CD8-positive, alpha-beta memory T cell (primary cell): ENCODE results near the gene NAALADL2. TPM values are rescaled to one million over a fixed set of nuclear protein-coding genes. Genes with fewer than 3 reads are reported as not detected.

Experiments used
- CTCF ChIA-PET: fragments of 350-600 bp; sonication (Branson Sonifier 250); formaldehyde crosslinking; loops from one replicate; lab custom pipeline; 2021; ENCODE audit warnings: antibody characterized with exemption; lab: Charles Lee
- POLR2A ChIA-PET: fragments of 350-600 bp; sonication (Branson Sonifier 250); formaldehyde crosslinking; loops from one replicate; lab custom pipeline; 2021; ENCODE audit warnings: antibody characterized with exemption; lab: Charles Lee
- DNase-seq, 5 donors: peaks; one replicate each; pipeline versions ENCODE4 v3.0.0 to v3.0.0-alpha.2; 2020 to 2022; ENCODE audit warnings: mixed read lengths in 1 of 5
- H3K27ac ChIP-seq: one replicate; pipeline ENCODE4 v1.7.0; 2013; ENCODE audit warnings: low read depth, mild to moderate bottlenecking, low read length, moderate library complexity
- H3K27me3 ChIP-seq: 2 replicates; pipeline ENCODE4 v1.7.0; 2013; ENCODE audit warnings: low read length, mild to moderate bottlenecking; ENCODE audit not compliant: insufficient read depth, poor library complexity, severe bottlenecking
- H3K36me3 ChIP-seq: 2 replicates; pipeline ENCODE4 v1.7.0; 2013; ENCODE audit warnings: mild to moderate bottlenecking, low read length, moderate library complexity; ENCODE audit not compliant: insufficient read depth
- H3K4me1 ChIP-seq: 2 replicates; pipeline ENCODE4 v1.7.0; 2013; ENCODE audit warnings: mild to moderate bottlenecking, low read length, moderate library complexity; ENCODE audit not compliant: insufficient read depth
- H3K4me3 ChIP-seq: 2 replicates; pipeline ENCODE4 v1.7.0; 2013; ENCODE audit warnings: mild to moderate bottlenecking, low read length
- H3K9me3 ChIP-seq: 2 replicates; pipeline ENCODE4 v1.7.0; 2013; ENCODE audit warnings: mild to moderate bottlenecking, low read length
- H3K27ac Mint-ChIP-seq, 8 donors: one replicate each; pipeline ENCODE4 v1.8.0; 2020 to 2021; ENCODE audit warnings: mixed read lengths in 8 of 8, mild to moderate bottlenecking in 6 of 8, inconsistent platforms in 3 of 8, moderate library complexity in 3 of 8
- H3K27me3 Mint-ChIP-seq, 2 donors: one replicate each; pipeline ENCODE4 v1.8.0; 2020 to 2021; ENCODE audit warnings: mixed read lengths in 2 of 2, mild to moderate bottlenecking in 1 of 2, moderate library complexity in 1 of 2
- H3K36me3 Mint-ChIP-seq, 3 donors: one replicate each; pipeline ENCODE4 v1.8.0; 2020 to 2021; ENCODE audit warnings: mixed read lengths in 3 of 3, inconsistent platforms in 1 of 3, mild to moderate bottlenecking in 1 of 3
- H3K4me1 Mint-ChIP-seq, 3 donors: one replicate each; pipeline ENCODE4 v1.8.0; 2020 to 2021; ENCODE audit warnings: mixed read lengths in 3 of 3, inconsistent platforms in 1 of 3, mild to moderate bottlenecking in 1 of 3
- H3K4me3 Mint-ChIP-seq, 7 donors: one replicate each; pipeline ENCODE4 v1.8.0; 2020 to 2021; ENCODE audit warnings: mixed read lengths in 7 of 7, mild to moderate bottlenecking in 6 of 7, moderate library complexity in 4 of 7, inconsistent platforms in 2 of 7
- H3K9me3 Mint-ChIP-seq, 5 donors: one replicate each; pipeline ENCODE4 v1.8.0; 2020 to 2022; ENCODE audit warnings: mixed read lengths in 5 of 5, mild to moderate bottlenecking in 3 of 5, moderate library complexity in 2 of 5, inconsistent platforms in 1 of 5
- polyA plus RNA-seq: library from polyadenylated mRNA; unstranded; fragments of 300-500 nt; fragmentation: Illumina TruSeq; gene quantifications from one replicate; pipeline ENCODE4 v1.2.3, GENCODE V29; 2021
- total RNA-seq, 2 experiments: library from RNA; stranded (reverse); gene quantifications; one replicate each; pipeline ENCODE4 v1.2.3, GENCODE V29; 2021

NAALADL2 gene
- total and polyA plus RNA-seq, 3 experiments from 2014 or later = not detected

DNA sequence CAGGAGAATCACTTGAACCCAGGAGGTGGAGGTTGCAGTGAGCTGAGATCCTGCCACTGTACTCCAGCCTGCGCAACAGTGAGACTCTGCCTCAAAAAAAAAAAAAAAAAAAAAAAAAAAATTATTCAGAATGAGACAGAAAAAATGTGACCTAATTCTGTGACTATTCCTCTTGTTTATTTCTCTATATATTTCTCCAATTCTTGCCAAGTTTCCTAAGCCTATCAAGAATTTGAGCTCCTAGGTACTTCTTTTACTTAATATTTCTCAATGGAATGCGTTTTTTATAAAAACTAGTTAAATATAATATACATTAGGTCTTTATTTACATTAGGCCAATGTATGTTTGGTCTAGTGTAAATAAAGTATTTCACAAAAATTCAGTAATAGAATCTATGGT is 86.8 kb downstream of the NAALADL2 start:
- H3K4me1 ChIP-seq = no peaks in the 10 kb centered on the region
- H3K4me3 ChIP-seq = no peak overlapping the region
- H3K9me3 Mint-ChIP-seq = peaks cover 6 to 18% (median 6%) of the 10 kb centered on the region in 5 donors
- DNase-seq = no peak
- H3K36me3 ChIP-seq = no peaks in the 10 kb centered on the region
- no peak overlapping the region for H3K4me3 Mint-ChIP-seq
- ChIA-PET CTCF (no interaction called here), POLR2A (no interaction called here)
- no peak overlapping the region for H3K27ac ChIP-seq
- H3K27ac Mint-ChIP-seq = no peak overlapping the region
- no peaks in the 10 kb centered on the region for H3K27me3 ChIP-seq
- no peaks in the 10 kb centered on the region for H3K27me3 Mint-ChIP-seq
- no peaks in the 10 kb centered on the region for H3K36me3 Mint-ChIP-seq
- H3K9me3 ChIP-seq = no peaks in the 10 kb centered on the region
- no peaks in the 10 kb centered on the region for H3K4me1 Mint-ChIP-seq

DNA sequence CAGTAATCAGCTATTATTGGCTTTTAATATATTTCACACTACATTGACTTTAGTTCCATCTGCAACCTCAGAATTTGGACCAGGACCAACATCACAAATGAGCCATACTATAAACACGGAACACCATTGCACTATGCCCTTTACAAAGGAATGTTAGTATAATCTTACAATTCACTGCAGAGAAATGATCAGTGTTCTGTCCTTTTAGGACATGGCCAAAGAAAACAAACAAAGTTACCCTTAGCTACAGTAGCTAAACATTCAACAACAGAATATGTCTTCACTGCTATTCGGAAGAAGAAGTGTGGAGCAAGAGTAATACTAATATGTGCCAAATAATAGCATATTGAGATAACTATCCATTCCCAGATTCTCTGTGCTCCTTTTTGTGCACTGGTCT is 90.4 kb downstream of the NAALADL2 start:
- no peaks in the 10 kb centered on the region for H3K36me3 Mint-ChIP-seq
- no peak for DNase-seq
- Histone ChIP-seq H3K4me1 (no peaks in the 10 kb centered on the region), H3K27me3 (no peaks in the 10 kb centered on the region), H3K27ac (no peak overlapping the region), H3K36me3 (no peaks in the 10 kb centered on the region), H3K4me3 (no peak overlapping the region), H3K9me3 (no peaks in the 10 kb centered on the region)
- POLR2A ChIA-PET = no interaction called here
- no peak overlapping the region for H3K27ac Mint-ChIP-seq
- no peaks in the 10 kb centered on the region for H3K4me1 Mint-ChIP-seq
- H3K9me3 Mint-ChIP-seq = peaks cover 0 to 8% (median 2%) of the 10 kb centered on the region in 5 donors
- CTCF ChIA-PET = no interaction called here
- H3K27me3 Mint-ChIP-seq = no peaks in the 10 kb centered on the region
- H3K4me3 Mint-ChIP-seq = no peak overlapping the region

DNA sequence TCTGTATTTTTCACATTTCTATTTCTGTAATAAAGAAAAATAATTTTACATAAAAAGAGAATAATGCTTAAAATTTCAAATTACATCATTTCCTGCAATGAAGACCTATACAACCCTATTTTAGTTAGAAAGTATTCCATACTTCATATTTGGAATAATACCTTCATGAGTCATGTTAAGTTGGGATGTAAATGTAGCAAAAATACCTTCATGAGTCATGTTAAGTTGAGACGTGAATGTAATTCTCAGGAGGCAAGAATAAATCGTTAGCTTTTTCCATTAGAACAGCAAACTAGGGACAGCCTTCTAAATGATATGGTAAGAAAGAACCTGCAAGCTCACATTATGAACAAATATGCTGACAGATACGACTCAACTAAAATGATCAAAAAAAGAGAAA is 91.9 kb downstream of the NAALADL2 start:
- Histone ChIP-seq H3K4me1 (no peaks in the 10 kb centered on the region), H3K4me3 (no peak overlapping the region), H3K9me3 (no peaks in the 10 kb centered on the region), H3K27ac (no peak overlapping the region), H3K27me3 (no peaks in the 10 kb centered on the region), H3K36me3 (no peaks in the 10 kb centered on the region)
- no peaks in the 10 kb centered on the region for H3K36me3 Mint-ChIP-seq
- H3K4me3 Mint-ChIP-seq = no peak overlapping the region
- H3K27ac Mint-ChIP-seq = no peak overlapping the region
- H3K4me1 Mint-ChIP-seq = no peaks in the 10 kb centered on the region
- no peaks in the 10 kb centered on the region for H3K27me3 Mint-ChIP-seq
- CTCF ChIA-PET = no interaction called here
- POLR2A ChIA-PET = no interaction called here
- DNase-seq = no peak
- peaks cover 0 to 6% (median 0%) of the 10 kb centered on the region in 5 donors for H3K9me3 Mint-ChIP-seq

DNA sequence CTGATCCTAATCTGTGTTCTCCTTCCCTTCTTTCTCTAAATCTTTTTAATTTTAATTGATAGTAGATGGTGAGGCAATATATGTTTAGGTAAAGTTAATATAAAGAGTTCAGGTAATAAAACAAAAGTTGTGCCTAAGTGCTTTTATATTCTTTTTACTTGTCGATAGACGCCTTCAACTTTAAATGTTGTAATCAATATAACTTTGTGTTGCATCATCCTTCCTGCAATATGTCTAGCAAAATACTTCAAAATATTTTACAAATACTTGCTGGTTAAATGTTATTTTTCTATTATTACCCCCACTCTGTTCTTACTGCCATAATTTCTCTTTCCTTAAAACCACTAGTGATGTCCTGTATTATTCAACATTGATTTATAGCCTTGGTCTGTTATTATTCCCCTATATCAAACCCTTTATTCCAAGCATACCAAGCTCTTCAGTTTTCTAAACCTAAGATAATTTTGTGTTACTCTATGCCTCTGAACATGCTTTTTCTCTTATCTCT is 92.4 kb downstream of the NAALADL2 start:
- no peak overlapping the region for H3K4me3 ChIP-seq
- no peaks in the 10 kb centered on the region for H3K36me3 Mint-ChIP-seq
- ChIA-PET POLR2A (no interaction called here), CTCF (no interaction called here)
- H3K4me1 Mint-ChIP-seq = no peaks in the 10 kb centered on the region
- no peaks in the 10 kb centered on the region for H3K36me3 ChIP-seq
- no peaks in the 10 kb centered on the region for H3K9me3 ChIP-seq
- H3K4me3 Mint-ChIP-seq = no peak overlapping the region
- peaks cover 0 to 6% (median 1%) of the 10 kb centered on the region in 5 donors for H3K9me3 Mint-ChIP-seq
- no peaks in the 10 kb centered on the region for H3K27me3 Mint-ChIP-seq
- H3K27me3 ChIP-seq = no peaks in the 10 kb centered on the region
- H3K4me1 ChIP-seq = no peaks in the 10 kb centered on the region
- no peak overlapping the region for H3K27ac Mint-ChIP-seq
- no peak for DNase-seq
- no peak overlapping the region for H3K27ac ChIP-seq

DNA sequence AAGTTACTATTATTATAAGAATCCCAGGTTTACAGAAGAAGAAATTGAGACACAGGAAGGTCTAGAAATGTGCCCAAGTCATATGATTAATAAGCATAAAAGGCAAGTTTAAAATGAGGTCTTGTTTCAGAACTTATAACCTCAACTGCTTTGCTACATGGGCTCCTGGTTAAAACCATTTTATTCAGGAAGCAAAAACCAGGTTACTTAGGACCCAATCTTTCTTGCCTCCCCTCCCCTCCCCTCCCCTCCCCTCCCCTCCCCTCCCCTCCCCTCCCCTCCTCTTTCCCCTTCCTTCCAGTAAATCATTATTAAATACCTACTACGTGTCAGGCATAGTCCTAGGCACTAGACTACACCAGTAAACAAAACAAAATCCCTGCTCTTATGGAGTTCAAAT is 93.9 kb downstream of the NAALADL2 start:
- H3K36me3 Mint-ChIP-seq = no peaks in the 10 kb centered on the region
- H3K27ac Mint-ChIP-seq = no peak overlapping the region
- no peak overlapping the region for H3K4me3 Mint-ChIP-seq

DNA sequence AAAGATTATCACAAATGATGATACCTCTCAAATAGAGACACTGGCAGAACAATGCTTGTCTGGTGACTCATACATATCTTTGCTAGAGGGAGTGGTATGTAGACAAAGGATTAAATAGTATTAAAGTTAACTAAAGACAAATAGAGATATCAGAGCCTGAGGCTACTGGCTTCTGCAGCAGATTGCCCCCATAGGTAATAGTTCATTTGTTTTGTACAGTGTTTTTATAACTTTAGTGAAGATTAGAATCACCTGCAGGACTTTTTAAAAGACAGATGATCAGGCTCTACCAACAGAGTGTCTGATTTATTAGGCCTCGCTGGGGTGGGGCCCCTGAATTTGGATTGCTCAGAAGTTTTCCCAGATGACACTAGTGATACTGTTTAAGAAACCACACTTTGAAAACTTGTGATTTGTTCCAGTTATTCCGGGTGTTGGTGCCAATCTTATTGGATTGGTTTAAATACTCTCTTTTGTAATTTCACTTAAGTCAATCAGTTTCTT is 96.4 kb downstream of the NAALADL2 start:
- H3K27me3 ChIP-seq = no peaks in the 10 kb centered on the region
- Mint-ChIP-seq H3K4me1 (no peaks in the 10 kb centered on the region), H3K4me3 (no peak overlapping the region), H3K9me3 (peaks cover 0 to 6% (median 2%) of the 10 kb centered on the region in 5 donors), H3K36me3 (no peaks in the 10 kb centered on the region), H3K27me3 (no peaks in the 10 kb centered on the region), H3K27ac (no peak overlapping the region)
- ChIA-PET POLR2A (no interaction called here), CTCF (no interaction called here)
- H3K4me1 ChIP-seq = no peaks in the 10 kb centered on the region
- no peak overlapping the region for H3K4me3 ChIP-seq
- DNase-seq = no peak
- no peaks in the 10 kb centered on the region for H3K9me3 ChIP-seq
- H3K27ac ChIP-seq = no peak overlapping the region
- H3K36me3 ChIP-seq = no peaks in the 10 kb centered on the region

More for the DNA sequence above, 93.9 kb downstream of the NAALADL2 start:
- Histone ChIP-seq H3K27me3 (no peaks in the 10 kb centered on the region), H3K27ac (no peak overlapping the region), H3K4me3 (no peak overlapping the region), H3K36me3 (no peaks in the 10 kb centered on the region), H3K9me3 (no peaks in the 10 kb centered on the region), H3K4me1 (no peaks in the 10 kb centered on the region)
- ChIA-PET POLR2A (no interaction called here), CTCF (no interaction called here)
- DNase-seq = no peak
- no peaks in the 10 kb centered on the region for H3K4me1 Mint-ChIP-seq
- peaks cover 0 to 8% (median 2%) of the 10 kb centered on the region in 5 donors for H3K9me3 Mint-ChIP-seq
- no peaks in the 10 kb centered on the region for H3K27me3 Mint-ChIP-seq

DNA sequence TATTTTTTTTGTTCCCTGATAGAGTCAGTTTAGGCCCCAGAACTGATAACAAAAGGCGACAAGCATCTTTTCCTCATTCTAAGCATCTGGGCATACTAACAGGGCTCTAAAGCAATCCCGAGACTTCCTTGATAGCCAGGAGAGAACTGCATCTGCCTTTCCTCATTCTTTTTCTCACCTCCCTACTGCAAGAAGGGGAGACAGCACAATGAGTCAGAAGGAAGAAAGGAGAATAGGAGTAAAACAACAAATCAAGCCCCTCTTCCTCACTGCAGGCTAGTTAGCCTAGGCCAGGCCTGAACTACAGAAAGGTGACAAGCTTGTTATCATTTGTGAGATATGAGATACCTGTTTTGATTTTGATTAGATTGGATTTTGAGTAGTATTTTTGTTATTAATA is 97.9 kb downstream of the NAALADL2 start:
- Mint-ChIP-seq H3K27me3 (no peaks in the 10 kb centered on the region), H3K36me3 (no peaks in the 10 kb centered on the region), H3K4me3 (no peak overlapping the region), H3K9me3 (peaks cover 0 to 6% (median 2%) of the 10 kb centered on the region in 5 donors), H3K4me1 (no peaks in the 10 kb centered on the region), H3K27ac (no peak overlapping the region)
- no peaks in the 10 kb centered on the region for H3K36me3 ChIP-seq
- H3K9me3 ChIP-seq = no peaks in the 10 kb centered on the region
- H3K4me1 ChIP-seq = no peaks in the 10 kb centered on the region
- no peak overlapping the region for H3K4me3 ChIP-seq
- no peak overlapping the region for H3K27ac ChIP-seq
- ChIA-PET CTCF (no interaction called here), POLR2A (no interaction called here)
- H3K27me3 ChIP-seq = no peaks in the 10 kb centered on the region
- no peak for DNase-seq

DNA sequence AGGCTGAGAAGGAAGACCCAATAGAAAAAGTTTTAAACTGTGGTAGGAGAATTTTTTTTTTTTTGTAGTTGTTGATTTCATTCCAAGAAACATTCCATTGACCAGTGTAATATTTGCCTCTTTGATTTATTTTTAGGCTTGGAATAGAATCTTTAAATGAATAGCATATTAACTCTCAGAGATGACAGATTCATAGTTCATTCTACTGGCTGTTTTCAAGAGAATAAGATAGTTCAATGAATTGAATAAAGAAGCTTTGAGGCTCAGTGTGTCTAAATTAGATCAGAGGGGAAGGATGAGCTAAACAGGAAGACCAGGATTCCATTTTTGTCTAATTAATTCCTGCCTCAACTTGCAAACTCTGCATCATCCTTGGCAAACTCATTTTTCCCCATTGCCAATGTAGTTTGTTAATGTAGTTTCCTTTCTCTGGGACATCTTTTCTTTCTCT is 98.4 kb downstream of the NAALADL2 start:
- H3K9me3 ChIP-seq = no peaks in the 10 kb centered on the region
- no peaks in the 10 kb centered on the region for H3K36me3 ChIP-seq
- ChIA-PET CTCF (no interaction called here), POLR2A (no interaction called here)
- no peaks in the 10 kb centered on the region for H3K27me3 Mint-ChIP-seq
- H3K9me3 Mint-ChIP-seq = peaks cover 0 to 6% (median 4%) of the 10 kb centered on the region in 5 donors
- H3K4me1 Mint-ChIP-seq = no peaks in the 10 kb centered on the region
- H3K36me3 Mint-ChIP-seq = no peaks in the 10 kb centered on the region
- H3K27me3 ChIP-seq = no peaks in the 10 kb centered on the region
- H3K27ac ChIP-seq = no peak overlapping the region
- no peak for DNase-seq
- H3K27ac Mint-ChIP-seq = no peak overlapping the region
- H3K4me3 ChIP-seq = no peak overlapping the region
- no peaks in the 10 kb centered on the region for H3K4me1 ChIP-seq
- H3K4me3 Mint-ChIP-seq = no peak overlapping the region
